CD4-positive, alpha-beta T cell treated with Interleukin-21 for 1 hour (primary cell): Measurements from ENCODE around the gene RBMY1J.
"Not testable (repeated sequence)": the region's sequence is repeated elsewhere in the genome, so short reads cannot be mapped to it uniquely, and the experiment has no call there.

Source experiments
- DNase-seq: peaks from one replicate; pipeline ENCODE4 v3.0.0-alpha.2; 2020

RBMY1J gene

GRCh38 chrY:22403110-22403509 is at the start of gene RBMY1J:
Gene RBMY1J, plus strand, starts transcription at chrY:22403410. Its CDS starts 2,038 bp downstream, at chrY:22405448.
- DNase-seq = not testable (repeated sequence)

GRCh38 chrY:22367416-22367815 is 35.8 kb upstream of the RBMY1J start:
- DNase-seq = no peak

- DNase-seq = no peak
Measured at GRCh38 chrY:22370623-22371022, 32.6 kb upstream of the RBMY1J start.

- DNase-seq = no peak
Measured at GRCh38 chrY:22373494-22373893, 29.7 kb upstream of the RBMY1J start.

- not testable (repeated sequence) for DNase-seq
Measured at GRCh38 chrY:22444718-22445396, 41.6 kb downstream of the RBMY1J start.

GRCh38 chrY:22455522-22455921 is 52.3 kb downstream of the RBMY1J start:
- not testable (repeated sequence) for DNase-seq

- DNase-seq = not testable (repeated sequence)
Measured at GRCh38 chrY:22461962-22462361, 58.8 kb downstream of the RBMY1J start.
